HCEC 1CT (cell line): ENCODE data around the gene ACTR1B.
A peak's percentile ranks its signal among the peaks of the same experiment; 100 is the strongest.
"Not testable (repeated sequence)": the region's sequence is repeated elsewhere in the genome, so short reads cannot be mapped to it uniquely, and the experiment has no call there.

ENCODE experiments used
- DNase-seq: peaks from one replicate; pipeline ENCODE4 v3.0.0-alpha.2; 2017

The ACTR1B gene

DNA sequence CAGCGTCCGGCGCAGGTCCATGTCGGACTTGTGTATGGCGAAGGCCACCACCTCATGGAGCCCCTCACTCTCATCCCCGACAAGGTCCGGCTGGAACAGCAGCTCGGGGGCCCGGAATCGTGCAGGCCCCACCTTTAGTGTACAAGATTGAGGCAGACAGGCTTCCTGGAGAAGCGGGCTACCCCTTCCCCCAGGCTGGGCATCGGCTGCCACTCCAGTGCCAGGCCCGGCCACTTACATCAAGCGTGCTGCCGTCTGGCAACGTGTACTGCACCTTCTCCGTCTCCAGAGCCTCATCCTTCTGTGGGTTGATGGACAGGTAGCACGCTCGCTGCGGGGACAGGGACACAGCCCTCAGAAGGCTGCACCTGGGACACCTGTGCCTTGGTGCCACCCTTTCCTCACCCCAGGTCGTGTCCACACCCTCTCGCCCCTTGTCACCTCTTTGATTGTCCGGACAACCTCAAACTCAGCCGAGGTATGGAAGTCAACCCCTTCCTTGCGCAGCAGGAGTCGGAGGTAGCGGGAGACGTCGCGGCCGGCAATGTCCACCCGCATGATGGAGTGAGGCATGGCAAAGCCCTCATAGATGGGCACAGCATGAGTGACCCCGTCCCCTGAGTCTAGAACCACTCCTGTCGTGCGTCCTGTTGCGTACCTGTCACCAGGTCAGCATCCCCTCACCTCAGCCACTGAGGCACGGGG is 5.7 kb downstream of the ACTR1B start:
- no peak for DNase-seq

DNA sequence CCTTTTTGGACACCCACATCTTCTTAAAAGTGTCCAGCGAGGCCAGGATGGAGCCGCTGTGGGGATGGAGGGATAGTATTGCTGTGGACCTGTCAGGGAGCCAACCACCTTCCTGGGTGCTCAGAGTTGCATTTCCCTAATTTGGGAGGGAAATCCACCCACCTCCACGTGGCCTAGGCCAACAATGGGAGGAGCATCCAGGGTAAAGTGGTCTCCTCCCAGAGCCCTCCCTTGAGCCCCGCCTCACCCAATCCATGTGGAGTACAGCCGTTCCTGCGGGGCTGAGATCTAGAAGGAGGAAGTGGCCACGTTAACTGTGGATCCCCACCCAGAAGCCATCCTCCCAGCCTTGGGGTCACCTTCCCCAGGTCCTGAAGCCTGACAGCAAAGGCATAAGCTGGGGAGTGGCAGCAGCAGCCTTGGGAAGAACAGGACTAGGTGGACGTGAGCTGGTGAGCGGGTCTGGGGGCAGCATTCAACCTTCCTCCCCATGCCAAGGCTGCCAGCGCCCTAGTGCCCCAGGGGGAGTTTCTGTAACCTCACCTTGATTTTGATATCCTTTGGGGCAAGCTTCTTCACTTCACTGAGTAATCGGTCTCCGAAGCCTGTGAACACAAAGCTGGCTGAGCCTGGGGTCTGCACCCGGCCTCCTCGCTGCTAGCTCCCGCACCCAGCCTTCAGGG is 6.8 kb downstream of the ACTR1B start:
- DNase-seq, result no peak

DNA sequence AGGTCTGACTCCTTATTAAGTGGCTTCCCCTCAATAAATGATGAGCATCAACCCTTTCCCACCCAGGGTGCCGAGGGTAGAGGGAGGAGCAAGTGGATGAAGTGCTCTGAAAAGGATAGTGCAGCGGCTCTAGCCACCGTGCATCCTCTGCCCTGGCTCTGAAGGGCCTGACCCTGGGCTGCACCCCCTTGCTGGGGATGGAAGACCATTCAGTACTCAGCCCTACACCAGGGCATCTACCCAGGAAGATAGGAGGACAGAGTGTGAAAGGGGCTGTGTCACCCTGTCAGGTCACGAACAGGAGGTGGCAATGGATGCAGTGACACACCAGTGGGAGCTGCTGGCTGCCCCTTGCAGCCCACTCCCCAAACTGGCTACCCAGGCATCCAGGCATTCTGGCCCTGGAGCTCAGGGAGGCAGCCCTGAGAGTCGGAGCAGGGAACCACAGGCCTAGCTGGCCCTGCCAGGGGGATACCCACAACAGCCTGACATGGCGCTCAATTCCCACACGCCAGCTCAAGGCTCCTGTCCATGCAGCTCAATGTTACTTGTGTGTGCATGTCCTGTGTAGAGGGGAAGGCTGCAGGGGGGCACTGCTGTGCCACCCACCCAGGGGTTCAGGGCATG is 7.6 kb downstream of the ACTR1B start:
- no peak for DNase-seq

DNA sequence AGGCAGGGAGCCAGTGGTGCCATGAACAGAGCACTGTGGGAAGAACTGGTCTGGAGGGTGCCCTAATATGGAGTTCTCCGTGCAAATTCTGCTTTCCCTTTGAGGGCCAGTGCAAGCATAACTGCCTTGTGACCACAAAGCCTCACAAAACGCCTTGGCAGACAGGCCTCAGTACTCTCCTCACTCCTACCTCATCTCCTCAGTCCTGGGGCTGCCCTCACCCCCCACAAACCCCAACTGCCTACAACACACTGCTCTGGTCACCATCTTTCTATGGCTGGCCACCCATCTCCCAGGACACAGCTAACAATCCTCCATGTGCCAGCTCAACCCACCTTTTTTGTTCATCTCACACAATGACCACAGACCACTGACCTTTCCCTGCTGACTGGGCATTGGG is 9.1 kb downstream of the ACTR1B start:
- DNase-seq, result no peak

DNA sequence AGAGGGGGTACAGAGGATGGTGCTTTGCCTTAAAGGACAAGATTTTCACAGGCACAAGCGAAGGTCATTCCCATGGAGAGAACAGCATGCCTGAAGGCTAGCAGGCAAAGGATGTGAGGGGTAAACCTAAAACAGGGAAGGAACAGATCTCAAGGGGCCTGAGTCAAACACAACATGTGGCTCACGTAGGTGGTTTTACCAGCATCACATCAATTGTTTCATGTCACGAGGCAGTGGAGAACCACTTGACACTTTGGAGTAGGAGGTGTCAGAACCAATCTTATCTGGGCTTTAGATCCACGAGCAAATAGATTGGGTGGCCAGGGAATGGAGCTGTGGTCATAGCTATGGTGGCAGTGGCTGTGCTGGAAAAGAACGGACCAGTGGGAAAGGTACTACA is 9.5 kb downstream of the ACTR1B start:
- no peak for DNase-seq

- no peak for DNase-seq
These were observed 10.0 kb downstream of the ACTR1B start for GRCh38 chr2:97653874-97654273.

DNA sequence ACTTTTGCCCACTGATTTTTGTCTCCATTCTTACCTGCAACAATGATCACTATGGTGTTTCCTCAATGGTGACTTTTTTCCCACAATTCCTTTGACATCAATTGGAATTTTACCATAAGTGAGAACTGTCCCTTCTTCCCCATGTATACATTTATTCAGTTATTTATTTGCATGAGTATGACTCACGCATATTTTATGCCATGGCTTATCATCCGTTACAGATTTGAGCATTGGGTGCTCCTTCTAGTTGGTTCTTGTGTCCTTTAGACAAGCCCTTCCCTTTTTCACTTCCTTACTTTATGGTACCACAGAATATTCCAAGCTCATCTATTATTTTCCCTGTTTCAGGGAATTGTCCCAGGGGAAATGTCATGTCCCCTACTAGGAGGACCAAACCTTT is 10.4 kb downstream of the ACTR1B start:
- no peak for DNase-seq

DNA sequence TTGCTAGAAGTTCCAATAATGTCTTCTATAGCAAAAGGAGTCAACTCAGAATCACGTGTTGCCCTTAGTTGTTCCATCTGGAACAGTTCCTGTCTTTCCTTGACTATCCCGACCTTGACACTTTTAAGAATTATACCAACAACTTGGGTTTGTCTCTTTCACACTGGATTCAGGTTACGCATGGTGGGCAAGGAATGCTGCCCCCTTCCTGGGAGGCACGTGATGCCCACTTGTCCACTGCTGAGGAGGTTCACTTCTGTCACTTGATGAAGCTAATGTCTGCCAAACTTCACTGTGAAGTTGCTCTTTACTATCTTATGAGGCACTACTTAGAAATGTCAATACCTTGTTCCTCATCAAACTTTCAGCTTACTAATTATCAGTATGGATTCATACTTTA is 12.7 kb downstream of the ACTR1B start:
- no peak for DNase-seq

GRCh38 chr2:97646977-97647376 is 16.9 kb downstream of the ACTR1B start:
- no peak for DNase-seq

GRCh38 chr2:97645695-97646629 is 17.9 kb downstream of the ACTR1B start, which contains the start of gene COX5B:
COX5B (plus strand) TSS chr2:97646062; CDS start chr2:97646087, 25 bp downstream.
- DNase-seq, result peak; percentile 95

DNA sequence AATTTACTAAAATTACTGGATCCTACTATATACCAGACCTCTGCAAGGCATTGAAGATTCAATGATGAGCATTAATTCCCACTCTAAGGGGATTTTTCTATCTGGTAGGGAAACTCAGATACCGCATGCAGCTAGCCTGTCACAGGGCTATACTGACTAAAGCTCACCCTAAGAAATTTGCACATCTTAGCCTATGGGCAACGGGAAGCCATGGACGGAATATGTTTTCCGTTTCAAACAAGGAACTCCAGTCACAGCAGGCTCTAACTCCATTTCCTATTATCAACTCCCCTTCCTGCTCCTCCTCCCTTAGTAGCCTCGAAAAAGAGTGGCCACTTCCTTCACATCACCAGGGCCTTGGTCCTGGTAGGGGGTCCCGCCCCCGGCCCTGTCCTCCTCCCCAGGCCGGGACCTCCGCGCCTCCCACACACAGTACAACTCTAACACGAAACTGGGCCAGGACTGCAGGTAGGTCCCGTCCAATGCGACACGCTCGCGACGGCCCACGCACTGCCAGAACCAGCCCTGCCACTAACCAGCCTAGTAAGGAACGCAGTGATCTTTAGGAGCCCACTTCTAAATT is 18.6 kb downstream of the ACTR1B start:
- DNase-seq, result no peak

DNA sequence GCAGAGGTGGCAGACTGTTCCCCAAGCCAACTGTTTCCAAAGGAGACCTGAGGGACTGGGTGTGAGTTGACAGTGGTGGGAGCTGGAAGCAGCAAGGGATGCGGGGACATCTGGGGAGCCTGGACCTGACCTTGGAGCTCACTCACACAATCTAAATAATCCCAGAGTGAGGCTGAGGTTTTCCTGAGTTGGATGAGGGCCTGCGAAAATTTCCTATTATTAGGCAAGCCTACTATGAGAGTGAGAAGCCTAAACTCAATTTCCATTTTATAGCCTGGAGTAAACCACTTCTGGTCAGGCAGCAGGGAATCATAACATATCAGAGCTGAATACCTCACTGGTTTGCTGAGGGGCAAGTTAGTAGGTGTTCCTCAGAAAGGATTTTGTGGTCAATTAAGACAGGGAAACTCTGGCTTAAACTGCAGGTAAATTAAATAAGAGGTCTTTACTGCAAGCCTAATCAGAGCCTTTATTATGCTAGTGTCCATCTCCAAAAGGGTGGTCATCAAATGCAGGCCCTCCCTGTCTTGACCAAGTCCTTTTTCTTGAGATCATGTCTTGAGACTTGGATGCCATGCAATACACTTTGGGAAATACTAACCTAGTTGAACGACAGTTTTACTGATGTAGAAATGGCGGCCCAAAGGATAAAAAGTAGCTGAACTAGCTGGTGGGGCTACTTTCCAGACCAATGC is 19.7 kb downstream of the ACTR1B start:
- no peak for DNase-seq

DNA sequence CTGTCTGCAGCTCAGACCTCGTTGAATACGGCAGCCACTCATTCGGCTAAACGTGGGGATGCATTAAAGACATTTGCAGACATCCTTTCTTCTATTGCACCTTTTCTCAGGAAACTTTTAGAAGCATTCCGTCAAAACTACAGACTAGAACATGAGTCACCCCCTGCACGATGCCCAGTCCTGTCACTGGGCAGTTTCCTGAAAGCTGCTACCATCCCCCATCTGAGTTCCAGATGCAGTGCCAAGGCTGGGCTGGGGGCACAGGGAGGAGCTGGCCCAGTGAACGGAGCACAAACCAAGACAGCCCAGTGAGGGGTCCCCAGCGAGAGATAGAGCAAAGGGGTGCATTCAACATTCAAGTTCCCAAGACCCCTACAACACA is 37.8 kb downstream of the ACTR1B start:
- DNase-seq, result not testable (repeated sequence)

GRCh38 chr2:97625354-97626048 is 38.3 kb downstream of the ACTR1B start:
- DNase-seq, result not testable (repeated sequence)

DNA sequence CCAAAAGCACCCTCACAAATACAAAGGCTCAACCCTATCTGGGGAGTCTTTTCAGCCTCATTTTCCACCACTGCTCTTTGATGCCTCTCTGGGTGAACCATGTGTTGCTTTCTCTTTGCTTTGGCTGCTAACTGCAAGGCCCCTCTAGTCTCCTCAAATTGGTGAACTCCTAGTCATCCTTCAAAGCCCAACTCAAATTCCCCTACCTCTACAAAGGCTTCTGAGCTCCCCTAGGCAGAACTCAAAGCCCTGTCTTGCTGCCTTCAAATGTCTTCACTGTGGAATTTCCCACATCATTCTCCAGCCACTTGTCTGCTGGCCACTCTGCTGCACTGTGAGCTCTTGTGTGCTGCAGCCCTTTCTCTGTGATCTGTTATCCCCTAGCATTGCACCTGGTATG is 40.9 kb downstream of the ACTR1B start:
- DNase-seq, result not testable (repeated sequence)

DNA sequence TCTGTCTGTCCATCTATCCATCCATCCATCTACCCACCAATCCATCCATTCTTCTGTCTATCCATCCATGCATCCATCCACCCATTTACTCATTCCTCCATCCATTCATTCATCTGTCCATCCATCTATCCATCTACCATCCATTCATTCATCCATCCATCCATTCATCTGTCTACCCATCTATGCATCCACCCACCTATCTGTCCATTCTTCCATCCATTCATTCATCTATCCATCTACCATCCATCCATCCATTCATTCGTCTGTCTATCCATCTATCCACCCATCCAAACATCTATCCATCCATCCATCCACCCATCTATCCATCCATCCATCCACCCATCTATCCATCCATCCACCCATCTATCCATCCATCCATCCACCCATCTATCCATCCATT is 43.4 kb downstream of the ACTR1B start:
- not testable (repeated sequence) for DNase-seq

GRCh38 chr2:97618939-97619827 is 44.7 kb downstream of the ACTR1B start:
- DNase-seq, result peak; percentile 36

DNA sequence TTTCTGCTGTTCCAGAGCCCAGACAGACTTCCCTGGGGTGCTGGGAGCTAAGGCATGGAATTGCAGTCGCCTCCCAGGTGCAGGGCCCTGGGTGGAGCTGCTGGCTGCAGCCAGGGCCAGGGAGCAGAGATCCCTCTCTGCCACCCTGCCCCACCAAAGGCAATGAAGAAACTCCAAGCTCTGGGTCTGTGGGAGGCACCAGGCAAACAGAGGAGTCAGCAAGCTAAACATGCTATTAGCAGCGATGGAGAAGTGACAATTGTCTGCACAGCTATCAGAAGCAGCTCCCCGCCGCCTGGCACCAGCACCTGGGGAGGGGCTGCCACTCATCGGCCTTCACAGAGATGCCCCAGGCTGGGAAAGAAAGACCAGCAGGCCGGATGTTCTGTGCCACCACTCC is 45.9 kb downstream of the ACTR1B start:
- no peak for DNase-seq

DNA sequence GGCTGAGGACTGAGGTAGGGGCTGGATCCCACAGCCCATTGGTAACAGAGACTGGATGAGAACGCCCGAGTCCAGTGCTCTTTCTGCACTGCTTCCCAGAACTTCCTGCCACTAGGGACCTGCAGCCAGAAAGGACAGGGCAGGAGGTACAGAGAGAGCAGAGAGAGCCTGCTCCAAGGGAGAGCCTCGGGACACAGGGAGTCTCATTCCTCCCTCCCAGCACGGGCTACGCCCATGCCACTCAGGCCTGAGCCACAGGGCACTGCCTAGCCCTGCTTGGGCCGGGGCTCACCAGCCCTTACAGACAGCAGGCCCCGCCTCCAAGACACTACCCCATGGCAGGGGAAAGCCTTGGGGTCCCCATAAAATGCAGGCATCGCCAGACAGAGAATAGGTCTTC is 48.1 kb downstream of the ACTR1B start:
- DNase-seq, result not testable (repeated sequence)

DNA sequence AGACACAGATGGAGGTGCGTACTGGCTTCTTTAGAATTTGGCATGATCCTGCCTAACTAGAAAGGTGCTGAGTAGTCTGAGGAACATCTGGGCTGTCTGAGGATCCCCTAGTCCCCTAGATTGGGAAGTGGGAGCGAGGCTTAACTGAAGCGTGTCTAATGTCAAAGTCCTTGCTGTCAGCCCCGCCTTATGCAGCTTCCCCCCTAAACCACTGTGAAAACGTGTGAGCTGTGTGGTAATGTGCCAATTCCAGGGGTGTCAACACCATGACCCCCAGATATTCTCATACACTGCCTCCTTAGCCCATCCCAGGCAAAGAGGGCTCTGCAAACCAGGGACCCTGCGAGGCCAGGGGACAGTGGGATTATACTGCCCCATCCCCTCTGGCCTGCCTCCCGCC is 51.9 kb downstream of the ACTR1B start:
- DNase-seq, result not testable (repeated sequence)
